Measurements from ENCODE around the gene SPATA6L. TPM values are rescaled to one million over a fixed set of nuclear protein-coding genes. Genes with fewer than 3 reads are reported as not detected.

The SPATA6L gene
- total and polyA plus RNA-seq, 2 of the 13 experiments (the other 11 are each of a cell fraction or from before 2014, with no cell fraction given), result 1.1 to 1.9 TPM

DNA sequence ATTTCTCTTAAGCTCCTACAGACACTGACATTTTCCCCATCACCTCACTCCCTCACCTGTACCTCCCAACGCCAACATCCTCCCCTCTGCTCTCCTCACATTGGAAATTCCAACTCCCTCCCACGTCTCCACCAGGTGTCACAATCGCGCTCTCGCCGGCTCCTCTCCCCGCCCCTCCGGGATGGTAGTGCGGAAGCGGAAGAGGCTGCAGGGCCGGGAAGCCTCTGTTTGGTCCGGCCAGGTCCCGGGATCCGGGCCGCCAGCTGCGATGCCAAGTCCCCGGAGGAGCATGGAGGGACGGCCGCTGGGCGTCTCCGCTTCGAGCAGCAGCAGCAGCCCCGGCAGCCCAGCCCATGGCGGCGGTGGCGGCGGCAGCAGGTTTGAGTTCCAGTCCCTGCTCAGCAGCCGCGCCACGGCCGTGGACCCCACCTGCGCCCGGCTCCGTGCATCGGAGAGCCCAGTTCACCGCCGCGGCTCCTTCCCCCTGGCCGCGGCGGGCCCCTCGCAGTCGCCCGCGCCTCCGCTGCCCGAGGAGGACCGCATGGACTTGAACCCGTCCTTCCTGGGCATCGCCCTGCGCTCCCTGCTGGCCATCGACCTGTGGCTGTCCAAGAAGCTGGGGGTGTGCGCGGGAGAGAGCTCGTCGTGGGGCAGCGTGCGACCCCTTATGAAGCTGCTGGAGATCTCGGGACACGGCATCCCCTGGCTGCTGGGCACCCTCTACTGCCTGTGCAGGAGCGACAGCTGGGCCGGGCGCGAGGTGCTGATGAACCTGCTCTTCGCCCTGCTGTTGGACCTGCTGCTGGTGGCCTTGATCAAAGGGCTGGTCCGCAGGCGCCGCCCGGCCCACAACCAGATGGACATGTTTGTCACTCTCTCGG lies 3.9 kb downstream of the SPATA6L start, which contains the start of gene PLPP6 (continued):
- TF ChIP-seq, protein P1, sequence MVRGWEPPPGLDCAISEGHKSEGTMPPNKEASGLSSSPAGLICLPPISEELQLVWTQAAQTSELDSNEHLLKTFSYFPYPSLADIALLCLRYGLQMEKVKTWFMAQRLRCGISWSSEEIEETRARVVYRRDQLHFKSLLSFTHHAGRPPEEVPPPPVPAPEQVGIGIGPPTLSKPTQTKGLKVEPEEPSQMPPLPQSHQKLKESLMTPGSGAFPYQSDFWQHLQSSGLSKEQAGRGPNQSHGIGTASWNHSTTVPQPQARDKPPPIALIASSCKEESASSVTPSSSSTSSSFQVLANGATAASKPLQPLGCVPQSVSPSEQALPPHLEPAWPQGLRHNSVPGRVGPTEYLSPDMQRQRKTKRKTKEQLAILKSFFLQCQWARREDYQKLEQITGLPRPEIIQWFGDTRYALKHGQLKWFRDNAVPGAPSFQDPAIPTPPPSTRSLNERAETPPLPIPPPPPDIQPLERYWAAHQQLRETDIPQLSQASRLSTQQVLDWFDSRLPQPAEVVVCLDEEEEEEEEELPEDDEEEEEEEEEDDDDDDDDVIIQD (CRISPR knock-in tag; IDR thresholded peaks at IDR 0.05; ENCODE audit: low read depth), result peak; percentile 68; the same call in 1 of the 2 replicates
- 0 out of 2 replicates have a peak, but pooled peaks have one; percentile 66 for TF ChIP-seq CBX5 (CRISPR knock-in tag; IDR thresholded peaks at IDR 0.05; ENCODE audit: borderline replicate concordance)
- TF ChIP-seq NCOR1 (IDR thresholded peaks at IDR 0.05; ENCODE audit: borderline replicate concordance, low read length), result no peak; the same call in 1 of the 2 replicates
- 0 out of 2 replicates have a peak, but pooled peaks have one; percentile 21 for TF ChIP-seq ZNF441 (CRISPR knock-in tag; IDR thresholded peaks at IDR 0.05; ENCODE audit: borderline replicate concordance)
- TF ChIP-seq, protein P2, sequence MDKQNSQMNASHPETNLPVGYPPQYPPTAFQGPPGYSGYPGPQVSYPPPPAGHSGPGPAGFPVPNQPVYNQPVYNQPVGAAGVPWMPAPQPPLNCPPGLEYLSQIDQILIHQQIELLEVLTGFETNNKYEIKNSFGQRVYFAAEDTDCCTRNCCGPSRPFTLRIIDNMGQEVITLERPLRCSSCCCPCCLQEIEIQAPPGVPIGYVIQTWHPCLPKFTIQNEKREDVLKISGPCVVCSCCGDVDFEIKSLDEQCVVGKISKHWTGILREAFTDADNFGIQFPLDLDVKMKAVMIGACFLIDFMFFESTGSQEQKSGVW (CRISPR knock-in tag; IDR thresholded peaks at IDR 0.05; ENCODE audit: borderline replicate concordance), result no peak
- peak; percentile 58 for TF ChIP-seq POLR2AphosphoS5 (IDR thresholded peaks at IDR 0.05; ENCODE audit: low read depth, low read length)
- TF ChIP-seq NCOA2 (CRISPR knock-in tag; IDR thresholded peaks at IDR 0.05), result peak; percentile 31; the same call in 1 of the 2 replicates
- TF ChIP-seq ZNF34 (CRISPR knock-in tag; IDR thresholded peaks at IDR 0.05; ENCODE audit: borderline replicate concordance), result no peak
- no peak; the same call in 1 of the 2 replicates for TF ChIP-seq DNMT1 (CRISPR knock-in tag; IDR thresholded peaks at IDR 0.05)
- TF ChIP-seq FOXO1 (CRISPR knock-in tag; IDR thresholded peaks at IDR 0.05), result no peak; the same call in 1 of the 2 replicates
- no peak for TF ChIP-seq TAF15 (IDR thresholded peaks at IDR 0.05; ENCODE audit: low read depth, low read length, poor library complexity, severe bottlenecking)
- TF ChIP-seq, protein P3, sequence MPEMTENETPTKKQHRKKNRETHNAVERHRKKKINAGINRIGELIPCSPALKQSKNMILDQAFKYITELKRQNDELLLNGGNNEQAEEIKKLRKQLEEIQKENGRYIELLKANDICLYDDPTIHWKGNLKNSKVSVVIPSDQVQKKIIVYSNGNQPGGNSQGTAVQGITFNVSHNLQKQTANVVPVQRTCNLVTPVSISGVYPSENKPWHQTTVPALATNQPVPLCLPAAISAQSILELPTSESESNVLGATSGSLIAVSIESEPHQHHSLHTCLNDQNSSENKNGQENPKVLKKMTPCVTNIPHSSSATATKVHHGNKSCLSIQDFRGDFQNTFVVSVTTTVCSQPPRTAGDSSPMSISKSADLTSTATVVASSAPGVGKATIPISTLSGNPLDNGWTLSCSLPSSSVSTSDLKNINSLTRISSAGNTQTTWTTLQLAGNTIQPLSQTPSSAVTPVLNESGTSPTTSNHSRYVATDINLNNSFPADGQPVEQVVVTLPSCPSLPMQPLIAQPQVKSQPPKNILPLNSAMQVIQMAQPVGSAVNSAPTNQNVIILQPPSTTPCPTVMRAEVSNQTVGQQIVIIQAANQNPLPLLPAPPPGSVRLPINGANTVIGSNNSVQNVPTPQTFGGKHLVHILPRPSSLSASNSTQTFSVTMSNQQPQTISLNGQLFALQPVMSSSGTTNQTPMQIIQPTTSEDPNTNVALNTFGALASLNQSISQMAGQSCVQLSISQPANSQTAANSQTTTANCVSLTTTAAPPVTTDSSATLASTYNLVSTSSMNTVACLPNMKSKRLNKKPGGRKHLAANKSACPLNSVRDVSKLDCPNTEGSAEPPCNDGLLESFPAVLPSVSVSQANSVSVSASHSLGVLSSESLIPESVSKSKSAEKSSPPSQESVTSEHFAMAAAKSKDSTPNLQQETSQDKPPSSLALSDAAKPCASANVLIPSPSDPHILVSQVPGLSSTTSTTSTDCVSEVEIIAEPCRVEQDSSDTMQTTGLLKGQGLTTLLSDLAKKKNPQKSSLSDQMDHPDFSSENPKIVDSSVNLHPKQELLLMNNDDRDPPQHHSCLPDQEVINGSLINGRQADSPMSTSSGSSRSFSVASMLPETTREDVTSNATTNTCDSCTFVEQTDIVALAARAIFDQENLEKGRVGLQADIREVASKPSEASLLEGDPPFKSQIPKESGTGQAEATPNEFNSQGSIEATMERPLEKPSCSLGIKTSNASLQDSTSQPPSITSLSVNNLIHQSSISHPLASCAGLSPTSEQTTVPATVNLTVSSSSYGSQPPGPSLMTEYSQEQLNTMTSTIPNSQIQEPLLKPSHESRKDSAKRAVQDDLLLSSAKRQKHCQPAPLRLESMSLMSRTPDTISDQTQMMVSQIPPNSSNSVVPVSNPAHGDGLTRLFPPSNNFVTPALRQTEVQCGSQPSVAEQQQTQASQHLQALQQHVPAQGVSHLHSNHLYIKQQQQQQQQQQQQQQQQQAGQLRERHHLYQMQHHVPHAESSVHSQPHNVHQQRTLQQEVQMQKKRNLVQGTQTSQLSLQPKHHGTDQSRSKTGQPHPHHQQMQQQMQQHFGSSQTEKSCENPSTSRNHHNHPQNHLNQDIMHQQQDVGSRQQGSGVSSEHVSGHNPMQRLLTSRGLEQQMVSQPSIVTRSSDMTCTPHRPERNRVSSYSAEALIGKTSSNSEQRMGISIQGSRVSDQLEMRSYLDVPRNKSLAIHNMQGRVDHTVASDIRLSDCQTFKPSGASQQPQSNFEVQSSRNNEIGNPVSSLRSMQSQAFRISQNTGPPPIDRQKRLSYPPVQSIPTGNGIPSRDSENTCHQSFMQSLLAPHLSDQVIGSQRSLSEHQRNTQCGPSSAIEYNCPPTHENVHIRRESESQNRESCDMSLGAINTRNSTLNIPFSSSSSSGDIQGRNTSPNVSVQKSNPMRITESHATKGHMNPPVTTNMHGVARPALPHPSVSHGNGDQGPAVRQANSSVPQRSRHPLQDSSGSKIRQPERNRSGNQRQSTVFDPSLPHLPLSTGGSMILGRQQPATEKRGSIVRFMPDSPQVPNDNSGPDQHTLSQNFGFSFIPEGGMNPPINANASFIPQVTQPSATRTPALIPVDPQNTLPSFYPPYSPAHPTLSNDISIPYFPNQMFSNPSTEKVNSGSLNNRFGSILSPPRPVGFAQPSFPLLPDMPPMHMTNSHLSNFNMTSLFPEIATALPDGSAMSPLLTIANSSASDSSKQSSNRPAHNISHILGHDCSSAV (CRISPR knock-in tag; IDR thresholded peaks at IDR 0.05; ENCODE audit: borderline replicate concordance), result no peak
- TF ChIP-seq, protein P4, sequence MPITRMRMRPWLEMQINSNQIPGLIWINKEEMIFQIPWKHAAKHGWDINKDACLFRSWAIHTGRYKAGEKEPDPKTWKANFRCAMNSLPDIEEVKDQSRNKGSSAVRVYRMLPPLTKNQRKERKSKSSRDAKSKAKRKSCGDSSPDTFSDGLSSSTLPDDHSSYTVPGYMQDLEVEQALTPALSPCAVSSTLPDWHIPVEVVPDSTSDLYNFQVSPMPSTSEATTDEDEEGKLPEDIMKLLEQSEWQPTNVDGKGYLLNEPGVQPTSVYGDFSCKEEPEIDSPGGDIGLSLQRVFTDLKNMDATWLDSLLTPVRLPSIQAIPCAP (CRISPR knock-in tag; IDR thresholded peaks at IDR 0.05; ENCODE audit: low read depth), result no peak

All from HepG2 (cell line).